H1 (cell line): ENCODE measurements around the gene CCDC30. TPM values are rescaled to one million over a fixed set of nuclear protein-coding genes. Genes with fewer than 3 reads are reported as not detected.

Source experiments
- CTCF ChIA-PET: fragments of 300-600 bp; sonication (Branson Sonifier 250); formaldehyde crosslinking; loops from one replicate; lab custom pipeline; 2021; ENCODE audit not compliant: partially characterized antibody; lab: Charles Lee
- POLR2A ChIA-PET: fragments of 300-600 bp; sonication (Branson Sonifier 250); formaldehyde crosslinking; loops from one replicate; lab custom pipeline; 2021; ENCODE audit warnings: inconsistent platforms; ENCODE audit not compliant: partially characterized antibody; lab: Charles Lee
- DNase-seq, 2 experiments: peaks; one replicate each; pipeline versions ENCODE4 v3.0.0 to v3.0.0-alpha.2; 2010 to 2022; ENCODE audit warnings: low spot score in 2 of 2, low read depth in 1 of 2, mixed read lengths in 1 of 2
- FAIRE-seq: peaks from 2 replicates; lab custom pipeline; 2011; peaks lifted over from hg19 to GRCh38; lab: Jason Lieb, UNC
- H2AFZ ChIP-seq: 2 replicates; pipeline ENCODE4 v1.8.1; 2012; ENCODE audit warnings: low read length, inconsistent platforms
- H2AK5ac ChIP-seq: 2 replicates; pipeline ENCODE4 v1.6.1; 2013; ENCODE audit warnings: low read depth, low read length
- H2BK120ac ChIP-seq: replicated peaks from 2 replicates; pipeline ENCODE3; 2013; ENCODE audit warnings: low read depth, low read length, inconsistent platforms
- H2BK12ac ChIP-seq: 2 replicates; pipeline ENCODE4 v1.6.1; 2013; ENCODE audit warnings: low read depth, low read length
- H2BK15ac ChIP-seq: 2 replicates; pipeline ENCODE4 v1.6.1; 2013; ENCODE audit warnings: low read length
- H2BK20ac ChIP-seq: 2 replicates; pipeline ENCODE4 v1.6.1; 2013; ENCODE audit warnings: low read length
- H2BK5ac ChIP-seq: 2 replicates; pipeline ENCODE4 v1.6.1; 2013; ENCODE audit warnings: low read depth, low read length
- H3K14ac ChIP-seq: 2 replicates; pipeline ENCODE4 v1.6.1; 2013; ENCODE audit warnings: inconsistent platforms; ENCODE audit not compliant: insufficient read length
- H3K18ac ChIP-seq: 2 replicates; pipeline ENCODE4 v1.6.1; 2013; ENCODE audit warnings: low read length; ENCODE audit errors: extremely low read depth
- H3K23ac ChIP-seq: 2 replicates; pipeline ENCODE4 v1.6.1; 2013; ENCODE audit warnings: inconsistent platforms; ENCODE audit not compliant: insufficient read length
- H3K23me2 ChIP-seq: 2 replicates; pipeline ENCODE4 v1.6.1; 2013; ENCODE audit warnings: low read depth, low read length
- H3K27ac ChIP-seq: 2 replicates; pipeline ENCODE4 v1.6.1; 2011; ENCODE audit warnings: low read depth, low read length, inconsistent platforms
- H3K27me3 ChIP-seq, 4 experiments: replicated peaks in 1 of 4; 1 replicate in 1 of 4; 2 replicates in 3 of 4; pipeline versions ENCODE4 v1.6.1 to v1.8.1; 2011 to 2013; ENCODE audit warnings: low read length in 3 of 4, mild to moderate bottlenecking in 3 of 4, inconsistent platforms in 2 of 4, mixed read lengths in 2 of 4, moderate library complexity in 1 of 4; ENCODE audit not compliant: control insufficient read depth in 3 of 4, insufficient read depth in 3 of 4; ENCODE audit errors: extremely low read depth in 1 of 4
- H3K36me3 ChIP-seq, 4 experiments: 2 replicates each; pipeline versions ENCODE4 v1.6.1 to v1.8.1; 2011 to 2013; ENCODE audit warnings: mild to moderate bottlenecking in 4 of 4, low read length in 3 of 4, moderate library complexity in 2 of 4, control low read depth in 1 of 4, inconsistent platforms in 1 of 4; ENCODE audit not compliant: insufficient read depth in 4 of 4, control insufficient read depth in 2 of 4
- H3K4ac ChIP-seq: replicated peaks from 2 replicates; pipeline ENCODE3; 2013; ENCODE audit warnings: low read length, low read depth, mixed read lengths, inconsistent platforms; ENCODE audit not compliant: insufficient read length
- H3K4me1 ChIP-seq, 4 experiments: replicated peaks in 1 of 4; 1 replicate in 1 of 4; 2 replicates in 3 of 4; pipeline versions ENCODE4 v1.6.1 to v1.8.1; 2011 to 2013; ENCODE audit warnings: low read length in 3 of 4, inconsistent platforms in 2 of 4, mixed read lengths in 1 of 4; ENCODE audit not compliant: insufficient read depth in 4 of 4, control insufficient read depth in 3 of 4
- H3K4me2 ChIP-seq, 2 experiments: 2 replicates each; pipeline versions ENCODE4 v1.6.1 to v1.8.1; 2011 to 2013; ENCODE audit warnings: low read depth in 2 of 2, low read length in 2 of 2, control low read depth in 1 of 2, inconsistent platforms in 1 of 2, mild to moderate bottlenecking in 1 of 2; ENCODE audit not compliant: insufficient read depth in 1 of 2
- H3K4me3 ChIP-seq, 4 experiments: fragments of 200-600, 300-600 bp in 1 of 4; sonication (generic), shearing (Covaris generic), sonication (Bioruptor Twin) in 1 of 4; 2 replicates each; pipeline versions ENCODE4 v1.5.1 to v1.8.1; 2011 to 2016; ENCODE audit warnings: low read length in 4 of 4, low read depth in 3 of 4, control low read depth in 2 of 4, inconsistent platforms in 2 of 4, mild to moderate bottlenecking in 2 of 4, mixed read lengths in 1 of 4, moderate library complexity in 1 of 4; ENCODE audit not compliant: insufficient read depth in 2 of 4; ENCODE audit errors: extremely low read depth in 1 of 4
- H3K56ac ChIP-seq: replicated peaks from 2 replicates; pipeline ENCODE3; 2013; ENCODE audit warnings: low read depth, mild to moderate bottlenecking, mixed read lengths, low read length, inconsistent platforms; ENCODE audit not compliant: insufficient read length
- H3K79me1 ChIP-seq: 2 replicates; pipeline ENCODE4 v1.6.1; 2013; ENCODE audit warnings: low read depth, low read length, control low read depth
- H3K79me2 ChIP-seq, 2 experiments: 2 replicates each; pipeline versions ENCODE4 v1.6.1 to v1.8.1; 2012 to 2013; ENCODE audit warnings: low read length in 2 of 2, mild to moderate bottlenecking in 2 of 2, inconsistent platforms in 1 of 2; ENCODE audit not compliant: insufficient read depth in 2 of 2, control insufficient read depth in 1 of 2
- H3K9ac ChIP-seq, 4 experiments: replicated peaks in 1 of 4; 1 replicate in 1 of 4; 2 replicates in 3 of 4; pipeline versions ENCODE4 v1.6.1 to v1.8.1; 2011 to 2013; ENCODE audit warnings: low read depth in 3 of 4, low read length in 3 of 4, control low read depth in 2 of 4, mild to moderate bottlenecking in 2 of 4, moderate library complexity in 2 of 4, inconsistent platforms in 1 of 4; ENCODE audit errors: extremely low read depth in 1 of 4
- H3K9me3 ChIP-seq, 2 experiments: 2 replicates each; pipeline versions ENCODE4 v1.6.1 to v1.8.1; 2012 to 2013; ENCODE audit warnings: mild to moderate bottlenecking in 2 of 2, moderate library complexity in 2 of 2, control low read depth in 1 of 2, inconsistent platforms in 1 of 2, low read depth in 1 of 2, low read length in 1 of 2, mixed read lengths in 1 of 2; ENCODE audit not compliant: insufficient read depth in 2 of 2
- H4K20me1 ChIP-seq, 2 experiments: replicated peaks in 1 of 2; 2 replicates each; pipeline versions ENCODE3 to v1.8.1; 2011 to 2013; ENCODE audit warnings: inconsistent platforms in 2 of 2, low read length in 2 of 2, mild to moderate bottlenecking in 1 of 2; ENCODE audit not compliant: insufficient read depth in 2 of 2, control insufficient read depth in 1 of 2
- H4K5ac ChIP-seq: 2 replicates; pipeline ENCODE4 v1.6.1; 2013; ENCODE audit warnings: low read length, low read depth, mixed read lengths, inconsistent platforms; ENCODE audit not compliant: insufficient read length
- H4K8ac ChIP-seq: 2 replicates; pipeline ENCODE4 v1.8.0; 2013; ENCODE audit warnings: mild to moderate bottlenecking, moderate library complexity, low read length, inconsistent platforms; ENCODE audit not compliant: insufficient read depth; ENCODE audit errors: extremely low read depth
- H4K91ac ChIP-seq: replicated peaks from 2 replicates; pipeline ENCODE3; 2013; ENCODE audit warnings: low read length, mixed read lengths, inconsistent platforms; ENCODE audit not compliant: insufficient read length
- CTBP2 ChIP-seq: IDR thresholded peaks from 2 replicates; pipeline ENCODE4 v1.7.0; 2011; ENCODE audit warnings: borderline replicate concordance, mild to moderate bottlenecking, moderate library complexity, mixed read lengths, low read length; ENCODE audit not compliant: insufficient read depth, insufficient read length
- WGBS, 2 experiments: shearing (Covaris generic) in 1 of 2; methylation state at CpG; one replicate each; pipeline versions ENCODE4 v1.1.6 to v1.1.7; 2013 to 2015; ENCODE audit warnings: low lambda C conversion rate in 2 of 2, mixed read lengths in 2 of 2, inconsistent platforms in 1 of 2, low coverage in 1 of 2, missing lambda C conversion rate in 1 of 2; ENCODE audit not compliant: insufficient replicate concordance in 2 of 2, insufficient coverage in 1 of 2, insufficient read length in 1 of 2; ENCODE audit errors: extremely low coverage in 1 of 2, missing lambda C conversion rate in 1 of 2; 5-methylcytosine and 5-hydroxymethylcytosine counted together
- polyA plus RNA-seq, 7 experiments: library from polyadenylated mRNA; depleted of rRNA in 3 of 7; stranded (reverse) in 5 of 7; unstranded in 2 of 7; fragments of >200 nt in 5 of 7; fragments of 200-250 nt in 2 of 7; gene quantifications; 1 replicate in 5 of 7; 2 replicates in 1 of 7; 4 replicates in 1 of 7; pipeline versions ENCODE4 v1.2.1 to v1.2.3, GENCODE V29; 2011 to 2013; ENCODE audit warnings: missing spikeins in 2 of 7, mixed read lengths in 2 of 7
- total RNA-seq: library from RNA; stranded (reverse); fragmentation: NEBNext Ultra II Directional; extraction: Animal tissue kit (Norgen Biotek cat#: 25700); gene quantifications from 2 replicates; pipeline ENCODE4 v1.2.1, GENCODE V29; 2021

The CCDC30 gene
- total and polyA plus RNA-seq, 2 of the 8 experiments (the other 6 are each of a cell fraction or from before 2014, with no cell fraction given) = 0.60 to 1.8 TPM

GRCh38 chr1:42433369-42433768 lies 29.7 kb upstream of the CCDC30 start:
- DNase-seq (no peak), FAIRE-seq (no peak)
- H3K9ac ChIP-seq = no peak overlapping the region
- H4K8ac ChIP-seq = no peak overlapping the region
- no peak overlapping the region for H2BK12ac ChIP-seq
- H4K91ac ChIP-seq = no peak overlapping the region
- no peaks in the 10 kb centered on the region; a peak in 1 of 4 replicates for H3K9me3 ChIP-seq
- no peak overlapping the region for H3K4me3 ChIP-seq
- no peak overlapping the region for H3K4me2 ChIP-seq
- no peak overlapping the region for H2BK5ac ChIP-seq
- no peak overlapping the region for H2AK5ac ChIP-seq
- H3K23ac ChIP-seq = no peak overlapping the region
- no peaks in the 10 kb centered on the region for H4K20me1 ChIP-seq
- H3K18ac ChIP-seq = no peak overlapping the region
- no peak for TF ChIP-seq CTBP2
- H3K4ac ChIP-seq = no peak overlapping the region
- WGBS, 2 experiments = 89% methylated on average over 6 of the region's 6 CpGs; no CpG with 5 or more reads in 1 of the 2 experiments
- no peak overlapping the region for H2BK120ac ChIP-seq
- H3K4me1 ChIP-seq = no peaks in the 10 kb centered on the region
- no peaks in the 10 kb centered on the region for H3K23me2 ChIP-seq
- H3K27ac ChIP-seq = no peak overlapping the region
- H3K14ac ChIP-seq = peak overlapping the region; percentile 66
- no peaks in the 10 kb centered on the region for H3K79me1 ChIP-seq
- CTCF ChIA-PET = interaction anchor here (0.8 kb wide), 1 partner anchor 33 kb away, joined by 3 read pairs; no protein-coding TSS in a partner anchor
- no peak overlapping the region for H3K56ac ChIP-seq
- H3K36me3 ChIP-seq = no peaks in the 10 kb centered on the region
- POLR2A ChIA-PET = interaction anchor here (1.6 to 2.6 kb wide), 2 partner anchors 16 to 18 kb away, joined by 3 to 6 read pairs; no protein-coding TSS in a partner anchor
- H4K5ac ChIP-seq = no peak overlapping the region
- 0 out of 2 replicates have a peak overlapping the region, but pooled peaks have one; percentile 16 for H2AFZ ChIP-seq
- H2BK20ac ChIP-seq = no peak overlapping the region
- H2BK15ac ChIP-seq = no peak overlapping the region
- no peaks in the 10 kb centered on the region for H3K79me2 ChIP-seq
- H3K27me3 ChIP-seq = no peaks in the 10 kb centered on the region
